ENCODE measurements around the gene MAP7D2. TPM values are rescaled to one million over a fixed set of nuclear protein-coding genes. Genes with fewer than 3 reads are reported as not detected.

Gene MAP7D2
- total RNA-seq, 1 experiment from 2014 or later, result 7.6 TPM

- Histone ChIP-seq H3K36me3 (ENCODE audit: control insufficient read depth, insufficient read depth, low read length) (no peaks in the 10 kb centered on the region), H3K4me1 (ENCODE audit: control insufficient read depth, insufficient read depth, low read length) (no peaks in the 10 kb centered on the region), H3K27me3 (ENCODE audit: control insufficient read depth, insufficient read depth, low read length) (no peaks in the 10 kb centered on the region), H3K9me3 (ENCODE audit: control insufficient read depth, insufficient read depth, low read depth, low read length) (no peaks in the 10 kb centered on the region), H3K4me3 (ENCODE audit: low read depth in 2 of 2, low read length in 2 of 2) (no peak overlapping the region), H3K27ac (ENCODE audit: low read length) (no peak overlapping the region)
- DNase-seq (ENCODE audit: low read depth, low spot score) (no peak), ATAC-seq (no peak)
- ChIA-PET CTCF (no interaction called here), POLR2A (no interaction called here)
- intact Hi-C loops (cut with micrococcal nuclease; ENCODE audit: unreplicated experiment), result no loop called here
- no TSS peak for BruUV-seq (replicated peaks)
- in situ Hi-C loops (cut with HindIII; ENCODE audit: low pct_unique_long_range_greater_than_20kb, low sequenced_read_pairs), result no loop called here
- TF ChIP-seq CTCF (IDR thresholded peaks at IDR 0.05) (no peak), TCF7L2 (IDR thresholded peaks at IDR 0.05; ENCODE audit: low read depth, low read length) (no peak), POLR2AphosphoS5 (IDR thresholded peaks at IDR 0.05; ENCODE audit: low read depth, low read length) (no peak), REST (IDR thresholded peaks at IDR 0.05; ENCODE audit: insufficient read depth in 1 of 2, low read depth in 2 of 2, low read length in 1 of 2) (no peak), SIN3A (IDR thresholded peaks at IDR 0.05; ENCODE audit: borderline replicate concordance, insufficient read depth, low read depth, low read length) (no peak)
These were observed 88.1 kb downstream of the MAP7D2 start for GRCh38 chrX:20028588-20028987.

GRCh38 chrX:20026278-20026677, 90.4 kb downstream of the MAP7D2 start:
- no peak overlapping the region for H3K27ac ChIP-seq (ENCODE audit: low read length)
- peak; percentile 2 for DNase-seq (ENCODE audit: low read depth, low spot score)
- BruUV-seq (replicated peaks), result no TSS peak
- no peak overlapping the region for H3K4me3 ChIP-seq (ENCODE audit: low read depth in 2 of 2, low read length in 2 of 2)
- intact Hi-C loops (cut with micrococcal nuclease; ENCODE audit: unreplicated experiment) (no loop called here), in situ Hi-C loops (cut with HindIII; ENCODE audit: low pct_unique_long_range_greater_than_20kb, low sequenced_read_pairs) (no loop called here)
- no peaks in the 10 kb centered on the region for H3K36me3 ChIP-seq (ENCODE audit: control insufficient read depth, insufficient read depth, low read length)
- H3K27me3 ChIP-seq (ENCODE audit: control insufficient read depth, insufficient read depth, low read length), result no peaks in the 10 kb centered on the region
- ChIA-PET CTCF (no interaction called here), POLR2A (no interaction called here)
- ATAC-seq, result no peak
- TF ChIP-seq CTCF (IDR thresholded peaks at IDR 0.05), result no peak
- no peak for TF ChIP-seq POLR2AphosphoS5 (IDR thresholded peaks at IDR 0.05; ENCODE audit: low read depth, low read length)
- no peak for TF ChIP-seq REST (IDR thresholded peaks at IDR 0.05; ENCODE audit: insufficient read depth in 1 of 2, low read depth in 2 of 2, low read length in 1 of 2)
- no peak for TF ChIP-seq SIN3A (IDR thresholded peaks at IDR 0.05; ENCODE audit: borderline replicate concordance, insufficient read depth, low read depth, low read length)
- no peak for TF ChIP-seq TCF7L2 (IDR thresholded peaks at IDR 0.05; ENCODE audit: low read depth, low read length)
- no peaks in the 10 kb centered on the region for H3K4me1 ChIP-seq (ENCODE audit: control insufficient read depth, insufficient read depth, low read length)
- no peaks in the 10 kb centered on the region for H3K9me3 ChIP-seq (ENCODE audit: control insufficient read depth, insufficient read depth, low read depth, low read length)

Data from Panc1 (cell line).